ENCODE measurements around the gene TOM1. TPM values are rescaled to one million over a fixed set of nuclear protein-coding genes. Genes with fewer than 3 reads are reported as not detected.

TOM1 gene
- total and polyA plus RNA-seq, 10 of the 15 experiments (the other 5 are each of a cell fraction or from before 2014, with no cell fraction given): 2.2 to 64.6 (median 40.3) TPM

DNA sequence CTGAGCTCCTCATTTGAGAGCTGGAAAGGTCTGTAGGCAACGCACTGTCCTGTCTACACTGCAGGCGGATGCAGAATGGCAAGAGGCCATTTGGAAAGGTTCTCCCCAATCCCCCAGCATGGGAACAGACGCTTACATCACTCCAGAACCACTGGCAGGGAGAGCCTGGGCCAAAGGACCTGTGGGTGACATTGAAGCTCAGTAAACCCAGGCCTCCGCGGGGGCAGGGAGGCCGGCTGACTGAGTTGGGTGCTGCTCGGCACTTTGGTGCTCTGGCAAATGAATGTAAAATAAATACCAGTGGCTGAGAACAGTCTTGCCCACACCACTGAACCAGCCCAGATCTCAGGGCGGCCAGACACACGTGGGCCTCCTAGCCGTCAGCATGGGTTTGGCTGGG lies 22.4 kb downstream of the TOM1 start:
- BruUV-seq (replicated peaks): no TSS peak
- Histone ChIP-seq H4K20me1 (ENCODE audit: control insufficient read depth, insufficient read depth) (no peaks in the 10 kb centered on the region), H3K4me1 (ENCODE audit: control insufficient read depth, insufficient read depth, low read length) (no peaks in the 10 kb centered on the region), H3K4me2 (ENCODE audit: control insufficient read depth, insufficient read depth) (no peak overlapping the region), H3K9ac (ENCODE audit: control insufficient read depth, insufficient read depth, low read length) (no peak overlapping the region), H2AFZ (ENCODE audit: control insufficient read depth, low read depth, low read length) (no peak overlapping the region), H3K36me3 (ENCODE audit: control insufficient read depth in 2 of 2, insufficient read depth in 2 of 2, low read length in 1 of 2) (peaks cover 0 to 27% of the 10 kb centered on the region in 2 experiments; a peak in 3 of 4 replicates), H3K9me3 (replicated peaks; ENCODE audit: control insufficient read depth, insufficient read depth, low read length) (no peaks in the 10 kb centered on the region), H3K27ac (ENCODE audit: control insufficient read depth, insufficient read depth) (no peak overlapping the region), H3K27me3 (replicated peaks in 1 of 2; ENCODE audit: control insufficient read depth in 2 of 2, insufficient read depth in 2 of 2, low read length in 1 of 2) (no peaks in the 10 kb centered on the region), H3K79me2 (ENCODE audit: control insufficient read depth, insufficient read depth, low read length) (no peaks in the 10 kb centered on the region), H3K4me3 (no peak overlapping the region)
- TF ChIP-seq TCF7 (IDR thresholded peaks at IDR 0.05; ENCODE audit: borderline replicate concordance): no peak
- TF ChIP-seq, protein P1, sequence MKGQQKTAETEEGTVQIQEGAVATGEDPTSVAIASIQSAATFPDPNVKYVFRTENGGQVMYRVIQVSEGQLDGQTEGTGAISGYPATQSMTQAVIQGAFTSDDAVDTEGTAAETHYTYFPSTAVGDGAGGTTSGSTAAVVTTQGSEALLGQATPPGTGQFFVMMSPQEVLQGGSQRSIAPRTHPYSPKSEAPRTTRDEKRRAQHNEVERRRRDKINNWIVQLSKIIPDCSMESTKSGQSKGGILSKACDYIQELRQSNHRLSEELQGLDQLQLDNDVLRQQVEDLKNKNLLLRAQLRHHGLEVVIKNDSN (IDR thresholded peaks at IDR 0.05; ENCODE audit: borderline replicate concordance, extremely low read length, insufficient read depth, low read depth, low read length): no peak
- no peak for TF ChIP-seq BACH1 (IDR thresholded peaks at IDR 0.05; ENCODE audit: borderline replicate concordance)
- no peak for TF ChIP-seq MXI1 (IDR thresholded peaks at IDR 0.05; ENCODE audit: low read depth, low read length)
- ChIA-PET SMC1A (ENCODE audit: uncharacterized antibody, unreplicated experiment) (no interaction called here), POLR2A (no interaction called here), CTCF (no interaction called here), RAD21 (ENCODE audit: unreplicated experiment) (no interaction called here)
- 81% methylated on average over 10 of the region's 10 CpGs for whole genome bisulfite sequencing (ENCODE audit: insufficient coverage, insufficient replicate concordance, low lambda C conversion rate, missing lambda C conversion rate)
- FAIRE-seq: no peak
- no peak for ATAC-seq
- intact Hi-C loops (cut with micrococcal nuclease; ENCODE audit: unreplicated experiment): no loop called here
- DNase-seq (ENCODE audit: low read depth, low spot score): no peak
- in situ Hi-C loops (cut with MboI): no loop called here

DNA sequence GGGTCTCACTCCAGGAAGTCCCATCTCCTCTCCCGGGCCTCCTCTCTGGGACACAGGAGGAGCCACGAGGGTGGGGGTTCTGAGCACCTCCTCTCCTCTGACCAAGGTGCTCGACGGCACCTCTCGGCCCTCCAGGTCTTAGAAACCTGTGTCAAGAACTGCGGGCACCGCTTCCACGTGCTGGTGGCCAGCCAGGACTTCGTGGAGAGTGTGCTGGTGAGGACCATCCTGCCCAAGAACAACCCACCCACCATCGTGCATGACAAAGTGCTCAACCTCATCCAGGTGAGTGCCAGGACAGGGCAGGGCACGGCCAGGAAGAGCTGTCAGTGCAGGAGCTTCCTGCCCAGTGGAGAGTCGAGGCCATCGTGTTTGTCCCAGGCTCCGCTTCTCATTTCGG lies 23.2 kb downstream of the TOM1 start:
- ChIA-PET CTCF (no interaction called here), SMC1A (ENCODE audit: uncharacterized antibody, unreplicated experiment) (no interaction called here), RAD21 (ENCODE audit: unreplicated experiment) (no interaction called here), POLR2A (no interaction called here)
- no peaks in the 10 kb centered on the region for H3K4me1 ChIP-seq (ENCODE audit: control insufficient read depth, insufficient read depth, low read length)
- H3K36me3 ChIP-seq (ENCODE audit: control insufficient read depth in 2 of 2, insufficient read depth in 2 of 2, low read length in 1 of 2): peaks cover 0 to 31% of the 10 kb centered on the region in 2 experiments; a peak in 3 of 4 replicates
- H3K79me2 ChIP-seq (ENCODE audit: control insufficient read depth, insufficient read depth, low read length): no peaks in the 10 kb centered on the region
- H3K9me3 ChIP-seq (replicated peaks; ENCODE audit: control insufficient read depth, insufficient read depth, low read length): no peaks in the 10 kb centered on the region
- 69% methylated on average over 15 of the region's 15 CpGs for WGBS (ENCODE audit: insufficient coverage, insufficient replicate concordance, low lambda C conversion rate, missing lambda C conversion rate)
- intact Hi-C loops (cut with micrococcal nuclease; ENCODE audit: unreplicated experiment): no loop called here
- H2AFZ ChIP-seq (ENCODE audit: control insufficient read depth, low read depth, low read length): no peak overlapping the region
- DNase-seq (ENCODE audit: low read depth, low spot score) (no peak), ATAC-seq (no peak), FAIRE-seq (no peak)
- in situ Hi-C loops (cut with MboI): no loop called here
- H3K4me3 ChIP-seq: no peak overlapping the region
- H4K20me1 ChIP-seq (ENCODE audit: control insufficient read depth, insufficient read depth): no peaks in the 10 kb centered on the region
- H3K9ac ChIP-seq (ENCODE audit: control insufficient read depth, insufficient read depth, low read length): no peak overlapping the region
- no peak for TF ChIP-seq HCFC1 (IDR thresholded peaks at IDR 0.05; ENCODE audit: low read length)
- TF ChIP-seq YY1 (IDR thresholded peaks at IDR 0.05; ENCODE audit: low read depth, low read length): no peak
- TF ChIP-seq SMARCA5 (IDR thresholded peaks at IDR 0.05): no peak
- no peak for TF ChIP-seq NR2C1 (IDR thresholded peaks at IDR 0.05)
- no peak for TF ChIP-seq GATAD2B (conservative IDR thresholded peaks at IDR 0.05; ENCODE audit: low read depth)
- no peak for TF ChIP-seq WRNIP1 (IDR thresholded peaks at IDR 0.05; ENCODE audit: borderline replicate concordance, low read depth, low read length)
- no peak for TF ChIP-seq TCF12 (IDR thresholded peaks at IDR 0.05; ENCODE audit: low read depth, low read length)
- no peak for TF ChIP-seq SREBF1 (IDR thresholded peaks at IDR 0.05; ENCODE audit: low read length)
- TF ChIP-seq YBX1 (IDR thresholded peaks at IDR 0.05): no peak
- no peak overlapping the region for H3K27ac ChIP-seq (ENCODE audit: control insufficient read depth, insufficient read depth)
- no peak overlapping the region for H3K4me2 ChIP-seq (ENCODE audit: control insufficient read depth, insufficient read depth)
- no peaks in the 10 kb centered on the region for H3K27me3 ChIP-seq (replicated peaks in 1 of 2; ENCODE audit: control insufficient read depth in 2 of 2, insufficient read depth in 2 of 2, low read length in 1 of 2)
- no TSS peak for BruUV-seq (replicated peaks)

All from GM12878 (cell line).